Activated CD4-positive, alpha-beta T cell treated with anti-CD3 and anti-CD28 coated beads, Interleukin-2, amount 50 U/mL, for 48 hours (primary cell): ENCODE measurements around the gene PRSS33.

Source experiments
- DNase-seq, 2 experiments: peaks; one replicate each; pipeline ENCODE4 v3.0.0-alpha.2; 2020

Gene PRSS33

DNA sequence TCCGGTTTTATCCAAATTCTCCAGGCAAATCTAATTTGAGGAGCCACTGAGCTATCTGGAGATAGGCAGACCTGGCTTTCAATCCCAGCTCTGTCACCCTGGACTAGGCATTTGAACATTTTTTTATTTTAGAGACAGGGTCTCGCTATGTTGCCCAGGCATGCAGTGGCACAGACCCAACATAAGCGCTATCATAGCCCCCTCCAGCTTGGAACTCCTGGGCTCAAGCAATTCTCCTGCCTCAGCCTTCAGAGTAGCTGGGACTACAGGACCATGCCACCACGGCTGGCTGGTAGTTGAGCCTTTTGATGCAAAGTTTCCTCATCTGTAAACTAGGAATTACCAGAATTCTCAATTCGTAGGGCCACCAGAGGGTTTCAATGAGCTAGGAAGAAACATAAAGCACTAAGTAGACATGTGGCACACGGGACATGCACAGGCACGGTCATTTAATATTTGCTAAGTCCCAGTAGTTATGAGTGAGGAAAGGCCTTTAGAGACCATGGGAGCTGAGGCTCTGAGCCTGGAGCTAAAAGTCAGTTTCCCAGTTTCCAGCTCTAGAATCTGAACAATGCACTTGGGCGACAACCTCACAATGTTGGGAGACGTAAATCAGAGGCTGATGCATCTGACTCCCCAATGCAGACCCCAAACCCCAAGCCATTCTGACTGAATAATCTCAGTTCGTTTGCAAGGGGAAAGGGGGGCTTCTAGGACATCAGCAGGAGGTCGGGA, 11.4 kb downstream of the PRSS33 start:
- no peak for DNase-seq

DNA sequence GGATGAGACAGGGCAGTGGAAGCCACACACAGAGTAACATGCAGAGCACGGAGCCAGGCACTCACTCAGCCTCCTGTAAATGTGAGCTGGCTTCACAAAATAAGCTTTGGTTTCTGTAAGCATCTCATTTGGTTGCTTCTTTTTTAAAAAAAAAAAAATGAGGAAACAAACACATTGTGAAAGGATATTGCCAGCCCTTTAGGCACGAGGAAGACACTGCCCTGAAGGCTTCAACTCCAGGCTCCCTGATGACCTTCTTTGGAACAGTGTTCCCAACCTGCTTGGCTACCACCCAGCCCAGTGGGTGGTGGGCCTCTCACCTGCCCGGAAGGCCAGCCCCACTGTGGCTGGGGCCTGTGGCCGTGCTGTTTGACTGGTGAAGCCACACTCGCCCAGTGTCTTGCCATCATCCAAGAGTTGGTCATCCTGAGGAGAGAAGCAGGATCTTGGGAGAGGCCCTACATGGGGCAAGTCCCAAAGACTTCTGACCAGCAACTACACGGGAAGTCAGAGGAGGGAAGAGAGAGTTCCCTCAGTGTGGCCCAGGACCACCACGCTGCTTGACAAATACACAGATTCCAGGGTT, 12.1 kb downstream of the PRSS33 start:
- DNase-seq, result no peak

DNA sequence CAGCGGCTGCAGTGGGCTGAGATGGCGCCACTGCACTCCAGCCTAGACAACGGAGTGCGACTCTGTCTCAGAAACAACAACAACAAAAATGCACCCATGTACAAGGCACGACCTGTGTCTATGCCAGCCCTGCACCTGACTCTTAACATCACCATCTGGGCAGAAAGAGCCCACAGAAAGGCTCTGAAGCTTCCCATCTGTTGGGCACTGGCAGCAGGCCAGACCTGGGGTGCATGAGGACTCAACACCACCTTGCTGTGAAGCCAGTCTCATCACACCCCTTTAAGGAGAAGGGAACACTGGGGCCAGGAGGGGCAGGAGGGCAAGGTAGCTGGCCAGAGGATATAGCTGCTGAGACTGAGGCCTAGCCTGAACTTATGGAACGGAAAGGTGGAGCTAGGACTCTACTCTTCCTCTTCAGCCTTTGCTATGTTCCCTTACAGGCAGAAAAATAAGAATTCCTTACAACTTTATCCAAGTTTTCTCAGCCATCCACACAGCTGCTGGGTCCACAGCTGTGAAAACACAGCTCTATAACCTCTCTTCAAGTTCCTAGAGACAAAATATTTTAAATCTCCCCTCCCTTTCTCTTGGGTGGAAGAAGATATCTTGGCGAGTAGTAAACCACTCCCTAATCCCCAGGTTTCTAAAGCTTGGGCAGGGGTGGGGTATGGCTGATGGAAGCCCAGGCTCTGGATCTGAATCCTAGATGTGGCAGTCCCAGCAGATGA, 13.0 kb downstream of the PRSS33 start:
- no peak for DNase-seq

DNA sequence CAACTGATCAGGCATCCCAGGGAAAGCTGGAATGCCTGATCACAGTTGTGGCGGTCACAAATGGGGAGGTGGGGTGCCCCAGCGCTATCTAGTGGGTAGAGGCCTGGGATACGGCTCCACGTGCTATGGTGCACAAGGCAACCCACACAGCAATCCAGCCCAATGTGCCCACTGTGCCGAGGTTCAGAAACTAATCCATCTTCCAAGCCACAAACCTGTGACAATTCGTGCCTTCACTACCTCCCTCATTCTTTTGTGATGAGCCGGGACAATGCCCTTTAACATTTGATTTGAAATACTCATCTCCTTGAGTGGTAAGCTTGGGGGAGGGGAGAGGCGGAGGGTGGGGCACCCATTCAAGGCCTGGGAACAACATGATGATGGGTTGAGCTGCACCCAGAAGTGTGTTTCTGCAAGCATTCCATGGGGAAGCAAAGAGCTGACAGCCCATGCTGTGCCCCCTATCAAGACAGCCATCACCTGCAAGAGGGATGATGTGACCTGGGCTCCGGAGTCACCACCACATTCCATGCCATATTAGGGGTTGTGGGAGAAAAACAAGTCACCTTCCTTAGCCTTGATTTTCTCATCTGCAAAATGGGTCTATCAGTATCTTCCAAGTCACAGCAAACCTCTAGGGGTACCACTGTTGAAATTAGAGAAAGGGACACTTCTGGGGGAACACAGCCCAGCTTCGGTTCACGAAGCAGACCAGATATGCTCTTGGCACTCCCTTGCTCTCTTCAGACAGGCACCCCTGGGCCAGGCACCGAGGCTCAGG, 14.0 kb downstream of the PRSS33 start:
- no peak for DNase-seq

DNA sequence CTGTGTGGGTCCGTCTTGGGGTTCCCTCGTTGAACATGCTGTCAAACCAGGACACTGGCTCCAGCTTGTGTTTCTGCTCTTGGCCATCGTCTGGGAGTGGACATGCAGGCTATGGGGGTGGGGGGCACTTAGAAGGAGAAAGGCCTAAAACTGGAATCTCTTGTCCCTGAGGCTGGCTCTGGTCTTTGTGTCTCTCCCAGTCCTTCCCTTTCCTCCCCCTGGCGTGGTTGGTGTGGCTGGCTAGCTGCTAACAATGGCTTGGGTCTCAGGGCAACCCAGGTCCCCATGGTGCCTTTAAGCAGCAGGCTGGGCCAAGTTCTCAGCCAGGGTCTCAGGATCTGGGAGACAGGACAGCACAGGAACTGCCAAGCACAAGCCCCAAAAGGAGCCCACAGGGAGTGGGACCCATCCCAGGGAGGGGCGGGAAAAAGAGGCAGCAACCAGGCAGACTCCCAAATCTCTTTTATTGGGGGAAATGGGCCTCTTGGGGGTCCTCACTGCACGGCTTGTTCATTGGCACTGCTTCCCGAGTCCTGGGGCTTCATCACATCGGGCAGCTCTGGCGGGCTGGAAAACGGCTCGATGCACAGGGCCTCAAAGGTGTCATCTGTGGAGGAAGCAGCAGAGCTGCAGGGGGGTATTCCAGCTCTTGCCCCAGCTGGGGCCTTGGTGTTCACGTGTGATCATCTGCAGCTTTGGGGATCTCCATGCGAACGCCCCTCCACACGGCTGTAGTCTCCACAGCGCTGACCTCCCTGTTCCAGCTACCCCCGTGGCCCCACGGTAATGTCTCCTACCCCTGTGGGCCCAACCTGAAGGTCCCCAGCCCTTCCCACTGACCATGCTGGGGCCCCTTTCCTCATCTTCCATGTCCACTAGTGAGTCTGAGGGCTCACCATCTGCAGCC, 15.6 kb downstream of the PRSS33 start:
- no peak for DNase-seq

DNA sequence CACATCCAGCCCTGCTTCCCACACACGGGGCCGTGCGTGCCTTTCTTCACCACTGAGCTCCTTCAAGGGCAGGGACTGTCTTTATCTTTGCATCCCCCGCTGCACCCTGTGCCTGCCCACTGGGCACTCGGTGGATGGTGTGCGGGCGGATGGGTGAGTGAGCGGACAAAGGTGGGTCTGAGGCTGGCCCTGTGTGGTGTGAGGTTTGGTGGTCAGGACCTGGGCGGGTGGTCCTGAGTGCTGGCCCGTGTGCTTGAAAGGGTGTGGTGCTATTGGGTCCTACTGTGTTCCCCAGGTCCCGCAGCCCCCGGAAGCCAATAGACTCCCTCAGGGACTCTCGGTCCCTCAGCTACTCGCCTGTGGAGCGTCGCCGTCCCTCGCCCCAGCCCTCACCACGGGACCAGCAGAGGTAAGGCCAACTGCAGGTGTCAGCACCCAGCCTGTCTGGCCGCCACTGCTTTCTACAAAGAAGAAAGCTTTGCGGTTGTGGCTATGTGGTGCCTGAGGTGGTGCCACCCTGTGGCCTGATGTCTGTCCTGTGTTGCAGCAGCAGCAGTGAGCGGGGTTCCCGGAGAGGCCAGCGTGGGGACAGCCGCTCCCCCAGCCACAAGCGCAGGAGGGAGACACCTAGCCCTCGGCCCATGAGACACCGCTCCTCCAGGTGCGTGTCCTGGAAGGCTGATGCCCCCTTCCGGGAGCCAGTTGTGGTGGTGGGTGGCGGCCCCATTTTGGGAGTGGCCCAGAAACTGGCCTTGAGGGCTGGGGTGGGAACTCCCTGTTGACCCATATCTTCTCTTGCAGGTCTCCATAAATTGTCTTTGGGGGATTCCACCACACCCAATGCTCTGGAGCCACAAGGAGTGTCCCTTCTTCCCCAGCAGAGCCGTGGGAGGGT, 17.1 kb downstream of the PRSS33 start:
- no peak for DNase-seq

DNA sequence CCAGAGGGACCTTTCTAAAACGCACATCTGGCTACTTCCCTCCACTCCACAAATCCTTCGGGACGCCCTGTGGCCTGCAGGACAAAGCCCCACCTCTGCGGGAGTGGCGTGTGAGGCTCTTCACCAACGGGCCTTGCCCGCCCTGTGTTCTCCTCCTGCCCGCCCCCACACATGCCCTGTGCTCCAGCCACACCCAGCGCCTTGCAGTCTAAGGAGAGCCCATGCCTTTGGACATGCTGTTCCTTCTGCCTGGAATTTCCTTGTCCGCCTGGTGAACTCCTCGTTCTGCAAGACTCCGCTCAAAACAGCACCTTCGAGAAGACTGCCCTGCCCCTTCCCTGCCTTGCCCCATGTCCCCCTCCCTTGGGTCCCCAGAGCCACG, 17.7 kb downstream of the PRSS33 start:
- DNase-seq, result no peak

DNA sequence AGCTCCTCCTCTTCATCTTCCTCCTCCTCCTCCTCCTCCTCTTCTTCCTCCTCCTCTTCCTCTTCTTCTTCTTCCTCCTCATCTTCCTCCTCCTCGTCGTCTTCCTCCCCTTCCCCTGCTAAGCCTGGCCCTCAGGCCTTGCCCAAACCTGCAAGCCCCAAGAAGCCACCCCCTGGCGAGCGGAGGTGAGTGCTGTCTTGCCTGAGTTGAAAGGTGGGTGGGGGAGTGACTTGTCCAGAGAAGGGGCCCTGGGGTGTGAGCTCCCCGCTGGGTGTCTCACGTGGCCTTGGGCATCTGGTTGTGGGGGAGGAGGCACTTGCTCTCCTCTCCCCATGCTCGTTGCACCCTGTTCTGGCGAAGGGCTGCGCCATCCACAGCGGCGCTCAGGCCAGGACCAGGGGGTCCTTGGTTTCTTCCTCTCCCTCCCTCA, 18.2 kb downstream of the PRSS33 start:
- no peak for DNase-seq

DNA sequence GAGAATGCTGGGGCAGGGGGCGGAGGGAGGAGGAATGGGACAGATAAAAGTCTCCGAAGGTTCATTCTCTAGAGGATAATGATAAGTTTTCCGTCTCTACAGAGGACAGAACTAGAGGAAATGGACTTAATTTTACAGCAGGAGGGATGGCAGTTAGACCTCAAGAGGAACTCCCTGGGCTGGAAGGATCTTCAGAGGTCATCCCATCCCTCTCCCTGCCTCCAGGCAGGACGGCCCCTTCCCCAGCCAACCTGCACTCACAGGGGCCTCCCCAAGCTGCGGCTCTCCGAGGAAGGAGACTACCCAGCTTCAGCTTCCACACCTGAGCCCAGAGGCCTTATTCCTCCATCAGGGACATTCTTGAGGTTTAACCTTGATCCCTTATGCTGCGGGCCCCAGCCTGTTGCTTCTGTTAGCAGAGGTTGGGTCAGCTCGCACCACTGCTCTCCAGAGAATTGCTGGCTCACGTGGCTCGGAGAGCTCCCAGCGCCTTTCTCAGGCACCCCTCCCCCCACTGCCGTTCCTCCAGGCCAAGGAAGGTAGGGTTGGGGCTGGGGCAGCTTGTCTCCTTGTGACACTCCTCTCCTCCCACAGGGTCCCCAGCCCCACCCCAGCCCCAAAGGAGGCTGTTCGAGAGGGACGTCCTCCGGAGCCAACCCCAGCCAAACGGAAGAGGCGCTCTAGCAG, 18.8 kb downstream of the PRSS33 start:
- no peak for DNase-seq

DNA sequence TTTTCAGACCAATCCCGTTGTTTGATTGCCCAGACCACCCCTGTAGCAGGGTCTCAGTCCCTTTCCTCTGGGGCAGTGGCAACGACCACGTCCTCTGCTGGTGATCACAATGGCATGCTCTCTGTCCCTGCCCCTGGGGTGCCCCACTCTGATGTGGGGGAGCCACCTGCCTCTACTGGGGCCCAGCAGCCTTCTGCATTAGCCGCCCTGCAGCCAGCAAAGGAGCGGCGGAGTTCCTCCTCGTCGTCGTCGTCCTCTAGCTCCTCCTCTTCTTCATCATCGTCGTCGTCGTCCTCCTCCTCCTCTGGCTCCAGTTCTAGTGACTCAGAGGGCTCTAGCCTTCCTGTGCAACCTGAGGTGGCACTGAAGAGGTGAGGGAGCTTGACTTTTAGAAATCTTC, 19.5 kb downstream of the PRSS33 start:
- DNase-seq, result no peak

DNA sequence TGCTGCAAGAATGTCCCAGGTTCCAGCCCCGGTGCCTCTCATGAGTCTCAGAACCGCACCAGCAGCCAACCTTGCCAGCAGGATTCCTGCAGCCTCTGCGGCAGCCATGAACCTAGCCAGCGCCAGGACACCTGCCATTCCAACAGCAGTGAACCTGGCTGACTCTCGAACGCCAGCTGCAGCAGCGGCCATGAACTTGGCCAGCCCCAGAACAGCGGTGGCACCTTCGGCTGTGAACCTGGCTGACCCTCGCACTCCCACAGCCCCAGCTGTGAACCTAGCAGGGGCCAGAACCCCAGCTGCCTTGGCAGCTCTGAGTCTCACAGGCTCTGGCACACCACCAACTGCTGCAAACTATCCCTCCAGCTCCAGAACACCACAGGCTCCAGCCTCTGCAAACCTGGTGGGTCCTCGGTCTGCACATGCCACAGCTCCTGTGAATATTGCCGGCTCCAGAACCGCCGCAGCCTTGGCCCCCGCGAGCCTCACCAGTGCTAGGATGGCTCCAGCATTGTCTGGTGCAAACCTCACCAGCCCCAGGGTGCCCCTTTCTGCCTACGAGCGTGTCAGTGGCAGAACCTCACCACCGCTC, 20.1 kb downstream of the PRSS33 start:
- no peak for DNase-seq

DNA sequence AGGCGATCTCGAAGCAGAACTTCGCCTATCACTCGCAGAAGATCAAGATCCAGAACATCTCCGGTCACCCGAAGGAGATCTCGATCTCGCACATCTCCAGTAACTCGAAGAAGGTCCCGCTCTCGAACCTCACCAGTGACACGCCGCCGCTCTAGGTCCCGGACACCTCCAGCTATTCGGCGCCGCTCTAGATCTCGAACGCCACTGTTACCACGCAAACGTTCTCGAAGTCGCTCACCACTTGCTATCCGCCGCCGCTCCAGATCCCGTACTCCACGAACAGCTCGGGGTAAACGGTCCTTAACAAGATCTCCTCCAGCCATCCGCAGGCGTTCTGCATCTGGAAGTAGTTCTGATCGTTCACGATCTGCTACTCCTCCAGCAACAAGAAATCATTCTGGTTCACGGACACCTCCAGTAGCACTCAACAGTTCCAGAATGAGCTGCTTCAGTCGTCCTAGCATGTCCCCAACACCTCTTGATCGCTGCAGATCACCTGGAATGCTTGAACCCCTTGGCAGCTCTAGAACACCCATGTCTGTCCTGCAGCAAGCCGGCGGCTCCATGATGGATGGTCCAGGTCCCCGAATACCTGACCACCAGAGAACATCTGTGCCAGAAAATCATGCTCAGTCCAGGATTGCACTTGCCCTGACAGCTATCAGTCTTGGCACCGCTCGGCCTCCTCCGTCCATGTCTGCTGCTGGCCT, 20.8 kb downstream of the PRSS33 start:
- no peak for DNase-seq

DNA sequence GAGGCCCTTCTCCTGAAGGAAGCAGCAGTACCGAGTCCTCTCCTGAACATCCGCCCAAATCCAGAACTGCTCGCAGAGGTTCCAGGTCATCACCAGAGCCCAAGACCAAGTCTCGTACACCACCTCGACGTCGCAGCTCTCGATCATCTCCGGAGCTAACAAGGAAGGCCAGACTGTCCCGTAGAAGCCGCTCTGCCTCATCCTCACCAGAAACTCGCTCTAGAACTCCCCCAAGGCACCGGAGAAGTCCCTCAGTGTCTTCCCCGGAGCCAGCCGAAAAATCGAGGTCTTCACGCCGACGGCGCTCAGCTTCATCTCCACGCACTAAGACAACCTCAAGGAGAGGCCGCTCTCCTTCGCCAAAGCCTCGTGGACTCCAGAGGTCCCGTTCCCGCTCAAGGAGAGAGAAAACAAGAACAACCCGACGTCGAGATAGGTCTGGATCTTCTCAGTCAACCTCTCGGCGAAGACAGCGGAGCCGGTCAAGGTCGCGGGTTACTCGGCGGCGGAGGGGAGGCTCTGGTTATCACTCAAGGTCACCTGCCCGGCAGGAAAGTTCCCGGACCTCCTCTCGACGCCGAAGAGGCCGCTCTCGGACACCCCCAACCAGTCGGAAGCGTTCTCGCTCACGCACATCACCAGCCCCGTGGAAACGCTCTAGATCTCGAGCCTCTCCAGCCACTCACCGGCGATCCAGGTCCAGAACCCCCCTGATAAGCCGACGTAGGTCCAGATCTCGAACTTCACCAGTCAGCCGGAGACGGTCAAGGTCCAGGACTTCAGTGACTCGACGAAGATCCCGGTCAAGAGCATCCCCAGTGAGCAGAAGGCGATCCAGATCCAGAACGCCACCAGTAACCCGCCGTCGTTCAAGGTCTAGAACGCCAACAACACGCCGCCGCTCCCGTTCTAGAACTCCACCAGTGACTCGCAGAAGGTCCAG, 21.6 kb downstream of the PRSS33 start:
- no peak for DNase-seq

DNA sequence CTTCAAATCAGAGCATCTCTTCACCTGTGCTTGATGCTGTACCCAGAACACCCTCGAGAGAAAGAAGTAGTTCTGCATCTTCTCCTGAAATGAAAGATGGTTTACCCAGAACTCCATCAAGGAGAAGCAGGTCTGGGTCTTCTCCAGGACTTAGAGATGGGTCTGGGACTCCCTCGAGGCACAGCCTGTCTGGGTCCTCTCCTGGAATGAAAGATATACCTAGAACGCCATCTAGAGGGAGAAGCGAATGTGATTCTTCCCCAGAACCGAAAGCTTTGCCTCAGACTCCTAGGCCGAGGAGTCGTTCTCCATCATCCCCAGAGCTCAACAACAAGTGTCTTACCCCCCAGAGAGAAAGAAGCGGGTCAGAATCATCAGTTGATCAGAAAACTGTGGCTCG, 22.6 kb downstream of the PRSS33 start:
- no peak for DNase-seq

DNA sequence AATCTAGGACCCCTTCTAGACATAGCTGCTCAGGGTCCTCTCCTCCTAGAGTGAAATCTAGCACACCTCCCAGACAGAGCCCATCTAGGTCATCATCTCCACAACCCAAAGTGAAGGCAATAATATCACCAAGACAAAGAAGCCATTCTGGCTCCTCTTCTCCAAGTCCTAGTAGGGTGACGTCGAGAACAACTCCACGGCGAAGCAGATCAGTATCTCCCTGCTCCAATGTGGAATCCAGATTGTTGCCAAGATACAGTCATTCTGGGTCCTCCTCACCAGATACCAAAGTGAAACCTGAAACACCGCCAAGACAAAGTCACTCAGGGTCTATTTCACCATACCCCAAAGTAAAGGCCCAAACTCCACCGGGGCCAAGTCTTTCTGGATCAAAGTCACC, 24.2 kb downstream of the PRSS33 start:
- DNase-seq, result no peak

DNA sequence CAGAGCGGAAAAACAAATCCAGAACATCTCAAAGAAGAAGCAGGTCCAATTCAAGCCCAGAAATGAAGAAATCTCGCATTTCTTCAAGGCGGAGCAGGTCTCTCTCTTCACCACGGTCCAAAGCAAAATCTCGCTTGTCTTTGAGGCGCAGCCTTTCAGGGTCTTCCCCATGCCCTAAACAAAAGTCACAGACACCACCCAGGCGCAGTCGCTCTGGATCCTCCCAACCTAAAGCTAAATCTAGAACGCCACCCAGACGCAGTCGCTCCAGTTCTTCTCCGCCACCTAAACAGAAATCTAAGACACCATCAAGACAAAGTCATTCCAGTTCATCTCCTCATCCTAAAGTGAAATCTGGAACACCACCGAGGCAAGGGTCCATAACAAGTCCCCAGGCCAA, 24.6 kb downstream of the PRSS33 start:
- no peak for DNase-seq

DNA sequence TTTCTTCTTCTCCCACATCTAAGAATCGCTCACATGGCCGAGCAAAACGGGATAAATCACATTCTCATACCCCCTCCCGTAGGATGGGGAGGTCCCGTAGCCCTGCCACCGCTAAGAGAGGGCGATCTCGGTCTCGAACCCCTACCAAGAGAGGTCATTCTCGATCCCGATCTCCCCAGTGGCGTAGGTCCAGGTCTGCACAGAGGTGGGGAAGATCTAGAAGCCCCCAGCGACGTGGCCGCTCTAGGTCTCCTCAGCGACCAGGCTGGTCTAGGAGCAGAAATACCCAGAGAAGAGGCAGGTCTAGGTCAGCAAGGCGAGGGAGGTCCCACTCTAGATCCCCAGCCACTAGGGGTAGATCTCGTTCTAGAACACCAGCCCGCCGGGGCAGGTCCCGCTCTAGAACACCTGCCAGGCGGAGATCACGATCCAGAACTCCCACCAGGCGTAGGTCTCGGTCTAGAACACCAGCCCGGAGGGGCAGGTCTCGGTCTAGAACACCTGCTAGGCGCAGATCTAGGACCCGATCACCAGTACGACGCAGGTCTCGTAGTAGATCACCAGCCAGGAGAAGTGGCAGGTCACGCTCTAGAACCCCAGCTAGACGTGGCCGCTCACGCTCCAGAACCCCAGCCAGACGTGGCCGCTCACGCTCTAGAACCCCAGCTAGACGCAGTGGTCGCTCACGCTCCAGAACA, 25.3 kb downstream of the PRSS33 start:
- no peak for DNase-seq

DNA sequence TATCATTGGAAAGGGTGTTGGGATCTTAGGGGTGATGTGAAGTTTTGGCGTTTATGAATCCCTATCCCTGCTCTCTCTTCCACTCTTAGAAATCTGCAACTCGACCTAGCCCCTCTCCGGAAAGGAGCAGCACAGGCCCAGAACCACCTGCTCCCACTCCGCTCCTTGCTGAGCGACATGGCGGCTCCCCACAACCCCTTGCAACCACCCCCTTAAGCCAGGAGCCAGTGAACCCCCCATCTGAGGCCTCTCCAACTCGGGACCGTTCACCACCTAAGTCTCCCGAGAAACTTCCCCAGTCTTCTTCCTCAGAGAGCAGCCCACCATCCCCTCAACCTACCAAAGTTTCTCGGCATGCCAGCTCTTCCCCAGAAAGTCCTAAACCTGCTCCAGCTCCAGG, 25.9 kb downstream of the PRSS33 start:
- no peak for DNase-seq
